Activated T-helper 1 cell treated with anti-CD3 and anti-CD28 coated beads, Interleukin-12 subunit alpha, Interleukin-12 subunit beta, Interleukin-2, Interleukin-4 antibody, amounts not matched to agents 30 ng/mL and 10 ng/mL and 1 ng/mL, durations not matched to agents 14 hours and 24 hours and 36 hours (primary cell): ENCODE results near the gene DRP2. TPM values are rescaled to one million over a fixed set of nuclear protein-coding genes. Genes with fewer than 3 reads are reported as not detected.
"Not testable (repeated sequence)": the region's sequence is repeated elsewhere in the genome, so short reads cannot be mapped to it uniquely, and the experiment has no call there.

Experiments
- DNase-seq: peaks from one replicate; pipeline ENCODE4 v3.0.0; 2021; ENCODE audit warnings: low spot score
- H3K27ac Mint-ChIP-seq: one replicate; pipeline ENCODE4 v1.8.0; 2021; ENCODE audit warnings: mild to moderate bottlenecking, mixed read lengths
- H3K27me3 Mint-ChIP-seq: one replicate; pipeline ENCODE4 v1.8.0; 2022; ENCODE audit warnings: mild to moderate bottlenecking, moderate library complexity, mixed read lengths; ENCODE audit not compliant: insufficient read depth
- H3K36me3 Mint-ChIP-seq: one replicate; pipeline ENCODE4 v1.8.0; 2021; ENCODE audit warnings: low read depth, mixed read lengths
- H3K4me1 Mint-ChIP-seq: one replicate; pipeline ENCODE4 v1.8.0; 2021; ENCODE audit warnings: low read depth, mixed read lengths
- H3K4me3 Mint-ChIP-seq: one replicate; pipeline ENCODE4 v1.8.0; 2021; ENCODE audit warnings: mild to moderate bottlenecking, moderate library complexity, mixed read lengths
- H3K9me3 Mint-ChIP-seq: one replicate; pipeline ENCODE4 v1.8.0; 2021; ENCODE audit warnings: mixed read lengths
- intact Hi-C: fragments of 100-400 bp; cut with micrococcal nuclease; formaldehyde crosslinking; loops from one replicate; pipeline ENCODE4 v1.15.1; 2024
- total RNA-seq: library from RNA; stranded (reverse); gene quantifications from 2 replicates; pipeline ENCODE4 v1.2.3, GENCODE V29; 2022

Gene DRP2
- total RNA-seq: 0.23 and 0.39 TPM in 2 replicates

- Mint-ChIP-seq H3K36me3 (no peaks in the 10 kb centered on the region), H3K9me3 (no peaks in the 10 kb centered on the region), H3K4me1 (no peaks in the 10 kb centered on the region), H3K27ac (no peak within 1 kb of the TSS), H3K4me3 (no peak within 1 kb of the TSS), H3K27me3 (peaks cover 2% of the 10 kb centered on the region)
- DNase-seq: no peak
- intact Hi-C loops: no loop called here
Measured at GRCh38 chrX:101219116-101219863, at the start of gene DRP2. TSS of gene DRP2 (plus strand) at chrX:101219786. CDS start at chrX:101231648, 11,862 bp downstream.

DNA sequence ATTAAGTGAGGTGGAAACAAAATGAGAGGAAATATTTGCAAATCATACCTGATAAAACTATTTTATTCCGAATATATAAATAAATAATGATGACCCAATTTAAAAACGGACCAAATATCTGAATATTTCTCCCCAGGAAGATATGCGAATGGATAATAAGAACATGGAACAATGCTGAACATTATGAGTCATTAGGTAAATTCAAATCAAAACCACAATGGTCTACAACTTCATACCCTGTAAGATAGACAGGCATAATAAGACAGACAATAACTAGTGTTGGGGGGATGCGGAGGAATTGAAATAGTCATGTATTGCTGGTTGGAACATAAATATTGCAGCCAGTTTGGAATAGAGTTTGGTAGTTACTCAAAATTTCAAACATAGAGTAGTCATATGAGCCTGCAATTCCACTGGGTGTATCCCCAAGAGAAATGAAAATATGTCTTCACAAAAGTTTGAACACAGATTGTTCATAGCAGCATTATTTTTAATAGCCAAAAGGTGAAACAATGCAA is 47.6 kb upstream of the DRP2 start:
- Mint-ChIP-seq H3K4me3 (no peak overlapping the region), H3K4me1 (no peaks in the 10 kb centered on the region), H3K36me3 (peaks cover 4% of the 10 kb centered on the region), H3K9me3 (no peaks in the 10 kb centered on the region), H3K27ac (no peak overlapping the region), H3K27me3 (no peaks in the 10 kb centered on the region)
- intact Hi-C loops: no loop called here
- no peak for DNase-seq

DNA sequence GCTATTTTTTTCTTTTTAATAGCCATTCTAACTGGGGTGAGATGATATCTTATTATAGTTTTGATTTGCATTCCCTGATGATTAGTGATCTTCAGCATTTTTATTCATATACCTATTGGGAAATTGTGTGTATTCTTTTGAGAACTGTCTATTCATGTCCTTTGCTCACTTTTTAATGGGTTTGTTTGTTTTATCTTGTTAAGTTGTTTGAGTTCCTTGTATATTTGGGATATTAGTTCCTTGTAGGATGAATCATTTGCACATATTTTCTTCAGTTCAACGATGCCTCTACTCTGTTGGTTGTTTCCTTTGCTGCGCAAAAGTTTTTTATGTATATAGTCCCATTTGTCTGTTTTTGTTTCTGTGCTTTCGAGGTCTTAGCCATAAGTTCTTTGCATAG is 43.1 kb upstream of the DRP2 start:
- Mint-ChIP-seq H3K9me3 (no peaks in the 10 kb centered on the region), H3K4me3 (no peak overlapping the region), H3K36me3 (no peaks in the 10 kb centered on the region), H3K27me3 (no peaks in the 10 kb centered on the region), H3K27ac (no peak overlapping the region), H3K4me1 (no peaks in the 10 kb centered on the region)
- no peak for DNase-seq
- intact Hi-C loops: no loop called here

GRCh38 chrX:101184876-101185275 is 34.7 kb upstream of the DRP2 start:
- H3K4me3 Mint-ChIP-seq, intact Hi-C loops, H3K9me3 Mint-ChIP-seq, DNase-seq, H3K36me3 Mint-ChIP-seq, H3K27me3 Mint-ChIP-seq, H3K4me1 Mint-ChIP-seq, H3K27ac Mint-ChIP-seq: not testable (repeated sequence)

DNA sequence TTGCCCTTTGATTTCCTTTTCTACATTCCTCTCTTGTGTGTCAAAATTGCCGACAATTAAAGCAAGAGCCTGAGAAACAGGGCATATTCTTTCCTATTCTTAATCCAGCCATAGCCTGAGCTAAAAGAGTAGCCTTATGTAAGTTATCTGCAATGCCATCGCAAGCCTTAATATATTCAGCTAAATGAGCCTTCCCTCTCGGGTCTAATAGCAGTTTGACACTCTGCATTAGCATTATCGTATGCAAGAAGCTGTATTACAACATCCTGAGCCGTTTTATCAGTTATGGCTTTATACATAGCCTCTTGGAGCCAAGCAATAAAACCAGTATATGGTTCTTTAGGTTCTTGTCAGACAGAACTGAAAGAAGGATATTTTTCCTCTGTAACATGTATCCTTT is 31.6 kb upstream of the DRP2 start:
- DNase-seq, H3K36me3 Mint-ChIP-seq, H3K27ac Mint-ChIP-seq, H3K4me1 Mint-ChIP-seq, H3K4me3 Mint-ChIP-seq, H3K9me3 Mint-ChIP-seq, intact Hi-C loops: not testable (repeated sequence)
- peaks cover 12% of the 10 kb centered on the region for H3K27me3 Mint-ChIP-seq

- Mint-ChIP-seq H3K4me1 (no peaks in the 10 kb centered on the region), H3K27ac (no peak overlapping the region), H3K4me3 (no peak overlapping the region), H3K9me3 (no peaks in the 10 kb centered on the region), H3K27me3 (peaks cover 15% of the 10 kb centered on the region), H3K36me3 (no peaks in the 10 kb centered on the region)
- DNase-seq: no peak
- intact Hi-C loops: no loop called here
Measured at GRCh38 chrX:101190736-101191135, 28.9 kb upstream of the DRP2 start.

DNA sequence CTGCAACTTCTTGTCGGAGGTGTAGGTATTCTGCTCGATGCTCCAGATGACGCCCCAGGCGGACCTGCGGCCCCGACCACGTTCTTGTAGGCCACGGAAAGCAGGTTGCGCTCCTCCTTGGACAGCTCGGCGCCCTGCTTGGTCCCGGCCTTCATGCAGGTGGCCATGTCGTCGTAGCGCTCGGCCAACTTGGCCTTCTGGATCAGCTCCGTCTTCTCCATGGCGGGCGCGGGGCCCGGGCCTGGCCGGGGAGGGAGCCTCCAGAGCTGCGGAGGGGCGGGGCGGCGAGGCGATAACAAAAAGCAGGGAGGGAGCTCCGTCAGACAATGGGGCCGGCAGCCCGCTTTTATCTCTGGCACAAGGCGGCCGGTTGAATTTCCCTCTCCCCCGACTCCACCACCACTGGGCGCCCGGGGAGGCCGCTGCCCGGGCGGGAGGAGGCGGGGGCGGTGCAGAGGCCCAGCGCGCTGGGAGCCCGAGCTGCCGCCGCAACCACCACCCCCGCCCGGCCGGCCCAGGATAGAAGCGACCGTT is 28.3 kb upstream of the DRP2 start:
- Mint-ChIP-seq H3K27me3 (peaks cover 15% of the 10 kb centered on the region), H3K4me3 (no peak overlapping the region)
- DNase-seq: no peak

DNA sequence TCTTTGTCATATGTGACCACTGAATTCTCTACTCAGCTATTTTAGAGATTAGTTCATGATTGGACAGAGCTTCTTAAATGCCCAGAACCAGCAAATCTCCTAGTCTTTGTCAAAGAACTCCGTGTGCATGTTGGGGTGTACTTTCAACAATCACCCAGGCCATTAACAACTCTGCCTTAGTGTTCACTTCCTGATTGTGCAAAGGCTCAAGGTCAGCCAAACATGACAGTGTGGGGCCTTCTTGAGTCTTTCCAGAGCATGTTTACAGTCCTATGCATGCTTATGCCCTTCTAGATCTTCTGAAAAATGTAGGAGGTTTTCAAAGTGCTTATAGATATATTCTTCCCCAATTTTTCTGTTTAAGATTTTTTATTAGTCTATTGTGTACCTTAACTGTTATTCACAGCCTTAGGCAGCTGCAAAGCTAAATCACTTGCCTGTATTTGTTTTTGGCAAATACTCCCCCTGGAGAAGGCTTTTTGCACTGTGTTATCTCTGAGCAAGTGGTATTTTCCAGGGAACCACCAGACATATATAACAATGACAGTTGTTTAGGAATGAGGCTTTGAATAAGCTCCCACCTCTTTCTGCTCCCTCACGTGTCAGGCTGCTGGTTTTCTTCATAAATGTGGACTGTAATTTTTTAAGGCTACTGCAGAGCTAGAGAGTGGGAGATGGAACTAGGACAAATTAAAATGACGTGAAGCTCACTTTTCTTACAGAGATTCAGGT is 24.0 kb upstream of the DRP2 start:
- Mint-ChIP-seq H3K4me3 (no peak overlapping the region), H3K27ac (no peak overlapping the region), H3K27me3 (peaks cover 11% of the 10 kb centered on the region), H3K4me1 (no peaks in the 10 kb centered on the region), H3K36me3 (no peaks in the 10 kb centered on the region), H3K9me3 (no peaks in the 10 kb centered on the region)
- intact Hi-C loops: no loop called here
- DNase-seq: no peak

More for the DNA sequence above, 28.3 kb upstream of the DRP2 start:
- H3K4me1 Mint-ChIP-seq: no peaks in the 10 kb centered on the region
- intact Hi-C loops: no loop called here
- H3K9me3 Mint-ChIP-seq: no peaks in the 10 kb centered on the region
- H3K36me3 Mint-ChIP-seq: no peaks in the 10 kb centered on the region
- no peak overlapping the region for H3K27ac Mint-ChIP-seq

- Mint-ChIP-seq H3K27me3 (no peaks in the 10 kb centered on the region), H3K36me3 (no peaks in the 10 kb centered on the region), H3K27ac (no peak overlapping the region), H3K4me3 (no peak overlapping the region), H3K4me1 (peaks cover 11% of the 10 kb centered on the region), H3K9me3 (no peaks in the 10 kb centered on the region)
- intact Hi-C loops: no loop called here
- DNase-seq: no peak
Measured at GRCh38 chrX:101203761-101204351, 15.7 kb upstream of the DRP2 start.

DNA sequence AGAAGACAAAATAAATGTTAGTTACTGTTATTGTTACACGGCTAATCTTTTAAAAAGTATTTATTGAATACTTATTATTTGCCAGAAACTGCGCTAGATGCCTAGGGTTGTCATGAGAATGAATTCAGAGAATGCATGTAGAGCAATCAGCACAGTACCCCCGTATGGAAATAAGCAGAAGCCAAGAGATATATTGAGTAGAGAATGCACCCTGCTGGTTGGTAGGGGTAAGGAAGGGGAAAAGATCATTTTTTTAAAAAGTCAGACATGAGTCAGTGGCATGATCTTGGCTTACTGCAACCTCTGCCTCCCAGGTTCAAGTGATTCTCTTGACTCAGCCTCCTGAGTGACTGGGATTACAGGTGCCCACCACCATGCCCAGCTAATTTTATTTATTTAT is 13.1 kb upstream of the DRP2 start:
- Mint-ChIP-seq H3K36me3 (no peaks in the 10 kb centered on the region), H3K27me3 (no peaks in the 10 kb centered on the region), H3K4me3 (no peak overlapping the region), H3K4me1 (peaks cover 13% of the 10 kb centered on the region), H3K27ac (no peak overlapping the region), H3K9me3 (no peaks in the 10 kb centered on the region)
- intact Hi-C loops: loop anchor here (1.0 to 5.0 kb wide), 4 partner anchors 81 to 519 kb away; partner anchors contain the start of gene TIMM8A
- DNase-seq: no peak

- H3K4me3 Mint-ChIP-seq: no peak overlapping the region
- H3K27ac Mint-ChIP-seq: no peak overlapping the region
- H3K27me3 Mint-ChIP-seq: peaks cover 1% of the 10 kb centered on the region
- H3K36me3 Mint-ChIP-seq: no peaks in the 10 kb centered on the region
- no peak for DNase-seq
- intact Hi-C loops: loop anchor here (1.0 to 5.0 kb wide), 4 partner anchors 79 to 521 kb away; partner anchors contain the start of gene TIMM8A
- peaks cover 13% of the 10 kb centered on the region for H3K4me1 Mint-ChIP-seq
- H3K9me3 Mint-ChIP-seq: no peaks in the 10 kb centered on the region
Measured at GRCh38 chrX:101208152-101208905, 11.3 kb upstream of the DRP2 start.

DNA sequence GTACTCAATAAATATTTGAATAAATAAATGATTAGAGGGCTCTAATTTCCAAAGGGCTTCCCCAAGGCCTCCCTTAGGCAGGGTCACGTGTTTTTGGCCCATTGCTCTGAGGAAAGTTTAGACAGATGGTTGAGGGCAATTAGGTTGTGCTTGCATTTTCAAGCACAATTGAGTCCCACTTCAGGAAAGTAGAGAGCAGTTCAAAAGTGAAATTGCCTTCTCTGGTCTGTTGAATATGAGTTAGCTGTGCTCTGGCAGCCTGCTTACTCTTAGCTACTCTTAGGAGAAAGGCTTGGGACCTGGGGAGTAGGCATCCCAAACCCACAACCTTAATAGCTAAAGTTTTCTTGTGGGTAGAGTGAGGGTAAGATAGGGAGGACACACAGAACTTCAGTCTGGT is 9.0 kb upstream of the DRP2 start:
- H3K27me3 Mint-ChIP-seq: peaks cover 1% of the 10 kb centered on the region
- intact Hi-C loops: no loop called here
- H3K27ac Mint-ChIP-seq: no peak overlapping the region
- H3K9me3 Mint-ChIP-seq: no peaks in the 10 kb centered on the region
- DNase-seq: no peak
- H3K4me1 Mint-ChIP-seq: peaks cover 13% of the 10 kb centered on the region
- no peak overlapping the region for H3K4me3 Mint-ChIP-seq
- no peaks in the 10 kb centered on the region for H3K36me3 Mint-ChIP-seq
